OCI-LY7 (cell line): ENCODE results near the gene NDUFV1. TPM values are rescaled to one million over a fixed set of nuclear protein-coding genes. Genes with fewer than 3 reads are reported as not detected.
A peak's percentile ranks its signal among the peaks of the same experiment; 100 is the strongest.

Experiments used
- BruUV-seq: library from RNA; stranded (reverse); fragments of 400-500 nt; replicated peaks from 2 replicates; lab custom pipeline; 2021; lab: Mats Ljungman, UMichigan
- CTCF ChIA-PET: fragments of 300-600 bp; sonication (Branson Sonifier 250); formaldehyde crosslinking; loops from one replicate; lab custom pipeline; 2022; ENCODE audit warnings: antibody characterized with exemption; ENCODE audit not compliant: unreplicated experiment; lab: Charles Lee
- POLR2A ChIA-PET: fragments of 300-600 bp; sonication (Branson Sonifier 250); formaldehyde crosslinking; loops from one replicate; lab custom pipeline; 2022; ENCODE audit warnings: antibody characterized with exemption; lab: Charles Lee
- DNase-seq: peaks from one replicate; pipeline ENCODE4 v3.0.0-alpha.2; 2015; ENCODE audit warnings: low spot score
- H2AFZ ChIP-seq: fragments of 200-600 bp; sonication (generic), shearing (Covaris generic); 2 replicates; pipeline ENCODE4 v1.6.1; 2014; ENCODE audit warnings: mild to moderate bottlenecking, antibody characterized with exemption, low read length, moderate library complexity
- H3K27ac ChIP-seq: fragments of 200-600 bp; sonication (generic); 2 replicates; pipeline ENCODE4 v1.5.1; 2014; ENCODE audit warnings: mixed run types, low read depth, mild to moderate bottlenecking, moderate library complexity, low read length, inconsistent platforms; ENCODE audit not compliant: poor library complexity, severe bottlenecking
- H3K36me3 ChIP-seq: fragments of 200-600 bp; sonication (generic); 2 replicates; pipeline ENCODE4 v1.6.1; 2014; ENCODE audit warnings: mild to moderate bottlenecking, antibody characterized with exemption, low read length, moderate library complexity, mixed read lengths; ENCODE audit not compliant: insufficient read depth
- H3K4me1 ChIP-seq: fragments of 200-600 bp; sonication (generic); 2 replicates; pipeline ENCODE4 v1.5.1; 2014; ENCODE audit warnings: mild to moderate bottlenecking, low read length; ENCODE audit not compliant: insufficient read depth, poor library complexity, severe bottlenecking
- H3K4me2 ChIP-seq: fragments of 200-600 bp; sonication (generic); 2 replicates; pipeline ENCODE4 v1.6.1; 2014; ENCODE audit warnings: mild to moderate bottlenecking, low read length
- H3K4me3 ChIP-seq: fragments of 200-600 bp; sonication (generic); 2 replicates; pipeline ENCODE4 v1.5.1; 2014; ENCODE audit warnings: mild to moderate bottlenecking, low read depth, low read length; ENCODE audit not compliant: poor library complexity, severe bottlenecking
- H3K79me2 ChIP-seq: fragments of 200-600 bp; sonication (generic); 2 replicates; pipeline ENCODE4 v1.6.1; 2016; ENCODE audit warnings: low read depth, mild to moderate bottlenecking, low read length, moderate library complexity, mixed read lengths; ENCODE audit not compliant: insufficient read depth
- H3K9me2 ChIP-seq: fragments of 200-600 bp; sonication (generic); 2 replicates; pipeline ENCODE4 v1.6.1; 2016; ENCODE audit warnings: mild to moderate bottlenecking, low read length, mixed read lengths; ENCODE audit not compliant: insufficient read depth
- H3K9me3 ChIP-seq: fragments of 200-600 bp; sonication (generic); 2 replicates; pipeline ENCODE4 v1.6.1; 2014; ENCODE audit warnings: mild to moderate bottlenecking, mixed run types, low read length, mixed read lengths
- H4K20me1 ChIP-seq: fragments of 200-600 bp; sonication (generic); 2 replicates; pipeline ENCODE4 v1.6.1; 2014; ENCODE audit warnings: mild to moderate bottlenecking, antibody characterized with exemption, low read length, moderate library complexity, mixed read lengths; ENCODE audit not compliant: insufficient read depth
- EZH2phosphoT487 ChIP-seq: fragments of 200-600 bp; sonication (generic); IDR thresholded peaks from 2 replicates; pipeline ENCODE4 v1.6.1; 2018; ENCODE audit warnings: low read depth, borderline replicate concordance, mild to moderate bottlenecking, mixed run types, antibody characterized with exemption, low read length, moderate library complexity, mixed read lengths
- intact Hi-C: fragments of 100-400 bp; cut with micrococcal nuclease; formaldehyde crosslinking; loops from one replicate; pipeline ENCODE4 v1.10.0; 2022; ENCODE audit not compliant: unreplicated experiment
- total RNA-seq, 2 experiments: library from RNA; depleted of rRNA in 1 of 2; stranded (reverse); fragments of >200 nt in 1 of 2; shearing (Covaris generic) in 1 of 2; gene quantifications; 2 replicates each; pipeline ENCODE4 v1.2.3, GENCODE V29; 2014 to 2022
- TF ChIP-seq, protein P1 (sequence below): fragments of 200-600 bp; sonication (generic); conservative IDR thresholded peaks from 2 replicates; pipeline ENCODE4 v1.5.1; 2014; ENCODE audit warnings: mild to moderate bottlenecking, antibody characterized with exemption, low read length, moderate library complexity, mixed read lengths

Gene NDUFV1
- total RNA-seq, 2 experiments from 2014 or later = 283 to 335 TPM

DNA sequence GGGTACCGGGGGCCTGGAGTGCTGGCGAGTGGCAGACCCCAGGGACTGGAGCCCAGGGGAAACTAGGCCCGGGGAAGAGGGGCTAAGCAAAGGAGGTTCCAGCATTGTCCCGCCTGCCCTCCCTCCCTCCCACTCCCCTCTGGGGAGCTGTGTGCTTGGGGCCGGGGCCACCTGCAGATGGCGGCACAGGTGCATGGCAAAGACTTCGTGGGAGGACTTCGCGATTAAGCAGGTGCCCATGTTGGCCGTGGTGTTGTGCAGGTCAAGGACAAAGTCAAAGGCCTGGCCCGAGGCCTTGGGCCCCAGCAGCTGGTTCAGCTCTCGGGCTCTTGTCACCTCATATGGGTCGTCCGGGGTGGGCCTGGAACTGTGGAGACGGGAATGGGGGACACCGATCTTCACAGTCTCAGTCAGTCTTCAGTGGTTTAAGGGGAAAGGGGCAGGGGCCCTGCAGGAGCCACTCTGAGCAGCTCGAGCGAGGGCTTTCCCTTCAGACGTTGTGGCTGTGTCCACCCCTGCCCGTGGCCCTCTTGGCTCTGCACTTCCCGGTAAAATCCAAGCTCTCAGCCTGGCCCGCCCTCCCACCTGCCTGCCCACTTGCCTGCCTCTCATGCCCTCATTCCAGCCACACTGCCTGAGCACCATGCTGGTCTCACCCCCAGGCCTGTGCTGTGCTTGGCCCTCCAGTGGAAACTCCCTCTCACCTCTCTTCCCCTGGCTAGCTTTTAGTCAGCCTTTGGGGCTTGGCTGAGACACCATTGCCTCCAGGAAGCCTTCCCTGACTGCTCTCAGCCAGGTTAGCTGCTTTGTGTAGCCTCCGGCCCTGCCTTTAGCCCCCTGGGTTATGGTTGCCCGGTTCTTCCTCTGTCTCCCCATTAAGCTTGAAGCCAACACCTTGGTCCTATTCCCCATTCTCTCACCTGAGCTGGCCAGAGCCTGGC lies 39.1 kb downstream of the NDUFV1 start:
- TF ChIP-seq, protein P1, sequence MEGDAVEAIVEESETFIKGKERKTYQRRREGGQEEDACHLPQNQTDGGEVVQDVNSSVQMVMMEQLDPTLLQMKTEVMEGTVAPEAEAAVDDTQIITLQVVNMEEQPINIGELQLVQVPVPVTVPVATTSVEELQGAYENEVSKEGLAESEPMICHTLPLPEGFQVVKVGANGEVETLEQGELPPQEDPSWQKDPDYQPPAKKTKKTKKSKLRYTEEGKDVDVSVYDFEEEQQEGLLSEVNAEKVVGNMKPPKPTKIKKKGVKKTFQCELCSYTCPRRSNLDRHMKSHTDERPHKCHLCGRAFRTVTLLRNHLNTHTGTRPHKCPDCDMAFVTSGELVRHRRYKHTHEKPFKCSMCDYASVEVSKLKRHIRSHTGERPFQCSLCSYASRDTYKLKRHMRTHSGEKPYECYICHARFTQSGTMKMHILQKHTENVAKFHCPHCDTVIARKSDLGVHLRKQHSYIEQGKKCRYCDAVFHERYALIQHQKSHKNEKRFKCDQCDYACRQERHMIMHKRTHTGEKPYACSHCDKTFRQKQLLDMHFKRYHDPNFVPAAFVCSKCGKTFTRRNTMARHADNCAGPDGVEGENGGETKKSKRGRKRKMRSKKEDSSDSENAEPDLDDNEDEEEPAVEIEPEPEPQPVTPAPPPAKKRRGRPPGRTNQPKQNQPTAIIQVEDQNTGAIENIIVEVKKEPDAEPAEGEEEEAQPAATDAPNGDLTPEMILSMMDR = peak; percentile 78
- no peak for TF ChIP-seq EZH2phosphoT487
- H3K4me2 ChIP-seq = peak overlapping the region; percentile 79
- peak overlapping the region; percentile 70 for H3K4me3 ChIP-seq
- no TSS peak for BruUV-seq
- H3K9me3 ChIP-seq = no peaks in the 10 kb centered on the region
- intact Hi-C loops = loop anchor here (1.0 to 10.0 kb wide), 8 partner anchors 13 to 378 kb away; partner anchors contain the start of genes CDK2AP2, GRK2, PITPNM1 and PPP1CA
- peak; percentile 88 for DNase-seq
- CTCF ChIA-PET = interaction anchor here (0.6 to 4.0 kb wide), 7 partner anchors 9 to 626 kb away, joined by 3 to 38 read pairs (median 5); partner anchors contain the start of gene NUDT8
- H2AFZ ChIP-seq = peak overlapping the region; percentile 30; the same call in 1 of the 2 replicates
- peak overlapping the region; percentile 97 for H3K27ac ChIP-seq
- H4K20me1 ChIP-seq = no peaks in the 10 kb centered on the region
- H3K9me2 ChIP-seq = no peaks in the 10 kb centered on the region
- POLR2A ChIA-PET = interaction anchor here (0.5 to 8.0 kb wide), 8 partner anchors 10 to 88 kb away, joined by 3 to 69 read pairs (median 5); partner anchors contain the start of gene NUDT8
- peaks cover 67% of the 10 kb centered on the region for H3K4me1 ChIP-seq
- no peaks in the 10 kb centered on the region for H3K79me2 ChIP-seq
- H3K36me3 ChIP-seq = no peaks in the 10 kb centered on the region; the same call in 1 of the 2 replicates

DNA sequence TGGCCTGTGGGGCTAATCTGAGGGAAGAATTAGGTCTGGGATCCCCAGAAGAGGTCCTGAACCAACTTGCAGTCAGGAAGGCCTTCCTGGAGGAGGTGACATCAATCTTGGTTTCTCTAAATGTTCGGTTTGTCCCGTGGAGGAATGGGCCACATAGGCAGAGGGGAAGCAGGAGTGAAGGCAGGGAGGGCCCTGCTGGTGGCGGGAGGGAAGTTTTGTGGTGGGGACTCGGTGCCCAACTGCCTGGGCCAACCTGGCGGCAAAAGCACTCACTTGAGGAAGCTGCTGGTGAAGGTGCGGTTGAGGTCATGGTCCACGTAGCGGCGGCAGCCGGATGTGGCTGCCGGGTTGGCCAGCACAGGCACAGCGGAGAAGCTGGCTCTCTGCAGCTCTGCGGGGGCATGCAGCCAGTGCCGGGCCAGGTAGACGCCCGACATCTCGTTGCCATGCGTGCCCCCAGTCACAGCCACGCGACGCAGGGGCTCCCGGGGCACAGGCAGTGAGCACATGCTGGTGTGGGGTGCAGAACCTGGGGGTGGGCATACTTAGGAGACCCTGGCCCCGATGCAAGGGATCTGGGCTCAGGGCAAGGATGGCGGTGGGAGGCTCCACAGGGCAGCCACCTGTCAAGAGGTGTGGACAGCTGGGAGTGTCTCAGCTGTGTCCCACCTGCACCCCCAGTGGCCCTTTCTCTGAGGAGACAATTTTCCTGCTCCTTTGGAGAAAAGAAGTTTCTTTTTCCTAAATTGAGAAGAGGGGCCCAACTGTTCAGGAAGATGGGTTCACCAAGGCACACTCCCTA lies 40.0 kb downstream of the NDUFV1 start:
- TF ChIP-seq, protein P1 = peak; percentile 42
- TF ChIP-seq EZH2phosphoT487 = no peak
- intact Hi-C loops = loop anchor here (5.0 to 10.0 kb wide), 5 partner anchors 139 to 379 kb away; partner anchors contain the start of genes CDK2AP2, GRK2, PITPNM1 and PPP1CA
- H4K20me1 ChIP-seq = no peaks in the 10 kb centered on the region
- H3K36me3 ChIP-seq = no peaks in the 10 kb centered on the region; the same call in 1 of the 2 replicates
- ChIA-PET CTCF (interaction anchor here (1.7 to 4.0 kb wide), 5 partner anchors 12 to 45 kb away, joined by 5 to 38 read pairs (median 13); partner anchors contain the start of gene NUDT8), POLR2A (interaction anchor here (0.9 to 8.0 kb wide), 5 partner anchors 12 to 63 kb away, joined by 3 to 69 read pairs (median 5); partner anchors contain the start of genes GSTP1 and NUDT8)
- H3K79me2 ChIP-seq = peaks cover 5% of the 10 kb centered on the region; the same call in 1 of the 2 replicates
- H3K4me1 ChIP-seq = peaks cover 77% of the 10 kb centered on the region
- peak overlapping the region; percentile 70 for H3K4me3 ChIP-seq
- peak; percentile 94 for DNase-seq
- no peak overlapping the region; the same call in 1 of the 2 replicates for H2AFZ ChIP-seq
- H3K9me2 ChIP-seq = no peaks in the 10 kb centered on the region
- peak overlapping the region; percentile 97 for H3K27ac ChIP-seq
- H3K4me2 ChIP-seq = peak overlapping the region; percentile 79
- no peaks in the 10 kb centered on the region for H3K9me3 ChIP-seq
- BruUV-seq = no TSS peak
